Astrocyte (in vitro differentiated cells and primary cell): ENCODE data around the gene IGF2R. TPM values are rescaled to one million over a fixed set of nuclear protein-coding genes. Genes with fewer than 3 reads are reported as not detected.

Experiments
- DNase-seq: peaks from one replicate; pipeline ENCODE4 v3.0.0-alpha.2; 2010; ENCODE audit warnings: low read depth
- FAIRE-seq: peaks from 2 replicates; lab custom pipeline; 2011; peaks lifted over from hg19 to GRCh38; lab: Jason Lieb, UNC
- H2AFZ ChIP-seq: 2 replicates; pipeline ENCODE4 v1.6.0; 2012; ENCODE audit warnings: low read depth, low read length, inconsistent platforms
- H3K27ac ChIP-seq: 2 replicates; pipeline ENCODE4 v1.5.1; 2011; ENCODE audit warnings: low read depth, low read length, inconsistent platforms
- H3K27me3 ChIP-seq: 2 replicates; pipeline ENCODE4 v1.6.0; 2011; ENCODE audit warnings: low read length, inconsistent platforms; ENCODE audit not compliant: insufficient read depth
- H3K36me3 ChIP-seq: 2 replicates; pipeline ENCODE4 v1.5.1; 2011; ENCODE audit warnings: low read length, inconsistent platforms; ENCODE audit not compliant: insufficient read depth
- H3K4me1 ChIP-seq: 2 replicates; pipeline ENCODE4 v1.5.1; 2011; ENCODE audit warnings: low read length, inconsistent platforms; ENCODE audit not compliant: insufficient read depth
- H3K4me2 ChIP-seq: 2 replicates; pipeline ENCODE4 v1.6.0; 2012; ENCODE audit warnings: low read length, inconsistent platforms
- H3K4me3 ChIP-seq: 2 replicates; pipeline ENCODE4 v1.5.1; 2011; ENCODE audit warnings: low read depth, mild to moderate bottlenecking, low read length, inconsistent platforms; ENCODE audit not compliant: insufficient read depth
- H3K79me2 ChIP-seq: 2 replicates; pipeline ENCODE4 v1.6.0; 2012; ENCODE audit warnings: mild to moderate bottlenecking, low read length, inconsistent platforms; ENCODE audit not compliant: insufficient read depth
- H3K9ac ChIP-seq: 2 replicates; pipeline ENCODE4 v1.6.0; 2012; ENCODE audit warnings: mild to moderate bottlenecking, low read length, inconsistent platforms
- H3K9me3 ChIP-seq: 2 replicates; pipeline ENCODE4 v1.5.1; 2012; ENCODE audit warnings: low read depth, mild to moderate bottlenecking, low read length, inconsistent platforms; ENCODE audit not compliant: insufficient read depth
- H4K20me1 ChIP-seq: 2 replicates; pipeline ENCODE4 v1.6.0; 2012; ENCODE audit warnings: low read length, inconsistent platforms; ENCODE audit not compliant: insufficient read depth
- H3K27ac Mint-ChIP-seq: one replicate; pipeline ENCODE4 v1.8.0; 2021; ENCODE audit warnings: mild to moderate bottlenecking, mixed read lengths; ENCODE audit not compliant: unreplicated experiment
- H3K27me3 Mint-ChIP-seq: one replicate; pipeline ENCODE4 v1.8.0; 2021; ENCODE audit warnings: low read depth, mixed read lengths; ENCODE audit not compliant: unreplicated experiment
- H3K36me3 Mint-ChIP-seq: one replicate; pipeline ENCODE4 v1.8.0; 2021; ENCODE audit warnings: low read depth, mixed read lengths; ENCODE audit not compliant: unreplicated experiment
- H3K4me1 Mint-ChIP-seq: one replicate; pipeline ENCODE4 v1.8.0; 2021; ENCODE audit warnings: low read depth, mixed read lengths; ENCODE audit not compliant: unreplicated experiment
- H3K4me3 Mint-ChIP-seq: one replicate; pipeline ENCODE4 v1.8.0; 2021; ENCODE audit warnings: mild to moderate bottlenecking, moderate library complexity, mixed read lengths; ENCODE audit not compliant: unreplicated experiment
- H3K9me3 Mint-ChIP-seq: one replicate; pipeline ENCODE4 v1.8.0; 2021; ENCODE audit warnings: mild to moderate bottlenecking, mixed read lengths; ENCODE audit not compliant: unreplicated experiment
- EZH2 ChIP-seq: IDR thresholded peaks from 2 replicates; pipeline ENCODE4 v1.6.1; 2012; ENCODE audit warnings: mild to moderate bottlenecking, low read length, inconsistent platforms; ENCODE audit not compliant: insufficient read depth
- total RNA-seq: library from RNA; stranded (reverse); gene quantifications from 2 replicates; pipeline ENCODE4 v1.2.1, GENCODE V29; 2021
- TF ChIP-seq, protein P1 (sequence below): IDR thresholded peaks from 2 replicates; pipeline ENCODE4 v1.5.1; 2011; ENCODE audit warnings: low read depth, mild to moderate bottlenecking, inconsistent platforms, low read length, moderate library complexity; ENCODE audit not compliant: insufficient read depth

Gene IGF2R
- total RNA-seq, 1 donor from 2014 or later: 173 TPM

- no peak for FAIRE-seq
- Mint-ChIP-seq H3K4me1 (no peaks in the 10 kb centered on the region), H3K9me3 (no peaks in the 10 kb centered on the region)
Observed at GRCh38 chr6:160067564-160067963, 98.7 kb downstream of the IGF2R start.

DNA sequence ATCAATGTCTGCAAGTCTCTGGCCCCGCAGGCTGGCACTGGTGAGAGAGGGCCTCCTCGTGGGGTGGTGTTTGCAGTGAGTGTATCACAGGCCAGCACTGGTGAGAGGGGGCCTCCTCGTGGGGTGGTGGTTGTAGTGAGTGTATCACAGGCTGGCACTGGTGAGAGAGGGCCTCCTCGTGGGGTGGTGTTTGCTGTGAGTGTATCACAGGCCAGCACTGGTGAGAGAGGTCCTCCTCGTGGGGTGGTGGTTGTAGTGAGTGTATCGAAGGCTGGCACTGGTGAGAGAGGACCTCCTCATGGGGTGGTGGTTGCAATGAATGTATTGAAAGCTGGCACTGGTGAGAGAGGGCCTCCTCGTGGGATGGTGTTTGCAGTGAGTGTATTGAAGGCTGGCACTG, 99.5 kb downstream of the IGF2R start:
- no peak for DNase-seq

More at GRCh38 chr6:160067564-160067963, 98.7 kb downstream of the IGF2R start:
- Histone ChIP-seq H3K36me3 (peaks cover 35% of the 10 kb centered on the region), H3K79me2 (no peaks in the 10 kb centered on the region), H3K9me3 (no peaks in the 10 kb centered on the region), H2AFZ (no peak overlapping the region), H3K27ac (no peak overlapping the region), H3K4me2 (no peak overlapping the region), H3K9ac (no peak overlapping the region), H4K20me1 (no peaks in the 10 kb centered on the region), H3K27me3 (no peaks in the 10 kb centered on the region), H3K4me3 (no peak overlapping the region), H3K4me1 (no peaks in the 10 kb centered on the region)
- H3K36me3 Mint-ChIP-seq: peaks cover 26% of the 10 kb centered on the region
- no peak overlapping the region for H3K4me3 Mint-ChIP-seq
- no peak for DNase-seq
- H3K27me3 Mint-ChIP-seq: no peaks in the 10 kb centered on the region
- no peak overlapping the region for H3K27ac Mint-ChIP-seq
- TF ChIP-seq, protein P1, sequence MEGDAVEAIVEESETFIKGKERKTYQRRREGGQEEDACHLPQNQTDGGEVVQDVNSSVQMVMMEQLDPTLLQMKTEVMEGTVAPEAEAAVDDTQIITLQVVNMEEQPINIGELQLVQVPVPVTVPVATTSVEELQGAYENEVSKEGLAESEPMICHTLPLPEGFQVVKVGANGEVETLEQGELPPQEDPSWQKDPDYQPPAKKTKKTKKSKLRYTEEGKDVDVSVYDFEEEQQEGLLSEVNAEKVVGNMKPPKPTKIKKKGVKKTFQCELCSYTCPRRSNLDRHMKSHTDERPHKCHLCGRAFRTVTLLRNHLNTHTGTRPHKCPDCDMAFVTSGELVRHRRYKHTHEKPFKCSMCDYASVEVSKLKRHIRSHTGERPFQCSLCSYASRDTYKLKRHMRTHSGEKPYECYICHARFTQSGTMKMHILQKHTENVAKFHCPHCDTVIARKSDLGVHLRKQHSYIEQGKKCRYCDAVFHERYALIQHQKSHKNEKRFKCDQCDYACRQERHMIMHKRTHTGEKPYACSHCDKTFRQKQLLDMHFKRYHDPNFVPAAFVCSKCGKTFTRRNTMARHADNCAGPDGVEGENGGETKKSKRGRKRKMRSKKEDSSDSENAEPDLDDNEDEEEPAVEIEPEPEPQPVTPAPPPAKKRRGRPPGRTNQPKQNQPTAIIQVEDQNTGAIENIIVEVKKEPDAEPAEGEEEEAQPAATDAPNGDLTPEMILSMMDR: no peak
- no peak for TF ChIP-seq EZH2

GRCh38 chr6:160069050-160069454, 100.2 kb downstream of the IGF2R start:
- H3K4me3 ChIP-seq: no peak overlapping the region
- peaks cover 28% of the 10 kb centered on the region for H3K36me3 Mint-ChIP-seq
- no peak overlapping the region for H3K9ac ChIP-seq
- no peak for DNase-seq
- TF ChIP-seq, protein P1: no peak
- no peak for TF ChIP-seq EZH2
- no peaks in the 10 kb centered on the region for H4K20me1 ChIP-seq
- H3K4me3 Mint-ChIP-seq: no peak overlapping the region
- no peaks in the 10 kb centered on the region for H3K79me2 ChIP-seq
- peaks cover 34% of the 10 kb centered on the region for H3K36me3 ChIP-seq
- no peak overlapping the region for H3K27ac Mint-ChIP-seq
- H3K9me3 Mint-ChIP-seq: no peaks in the 10 kb centered on the region
- no peak overlapping the region for H2AFZ ChIP-seq
- H3K27ac ChIP-seq: no peak overlapping the region
- H3K4me1 ChIP-seq: no peaks in the 10 kb centered on the region
- H3K27me3 Mint-ChIP-seq: no peaks in the 10 kb centered on the region
- H3K4me2 ChIP-seq: no peak overlapping the region
- no peaks in the 10 kb centered on the region for H3K4me1 Mint-ChIP-seq
- H3K9me3 ChIP-seq: no peaks in the 10 kb centered on the region
- no peaks in the 10 kb centered on the region for H3K27me3 ChIP-seq
- no peak for FAIRE-seq

More for the DNA sequence above, 99.5 kb downstream of the IGF2R start:
- no peaks in the 10 kb centered on the region for H3K4me1 ChIP-seq
- no peak overlapping the region for H3K27ac ChIP-seq
- H3K9me3 Mint-ChIP-seq: no peaks in the 10 kb centered on the region
- H3K9me3 ChIP-seq: no peaks in the 10 kb centered on the region
- H3K36me3 Mint-ChIP-seq: peaks cover 32% of the 10 kb centered on the region
- H3K27me3 ChIP-seq: no peaks in the 10 kb centered on the region
- no peak overlapping the region for H3K4me3 ChIP-seq
- H3K27ac Mint-ChIP-seq: no peak overlapping the region
- H3K4me3 Mint-ChIP-seq: no peak overlapping the region
- FAIRE-seq: no peak
- no peaks in the 10 kb centered on the region for H3K79me2 ChIP-seq
- H3K4me2 ChIP-seq: no peak overlapping the region
- H3K36me3 ChIP-seq: peaks cover 38% of the 10 kb centered on the region
- no peaks in the 10 kb centered on the region for H4K20me1 ChIP-seq
- H3K9ac ChIP-seq: no peak overlapping the region
- TF ChIP-seq, protein P1: no peak
- TF ChIP-seq EZH2: no peak
- H3K4me1 Mint-ChIP-seq: no peaks in the 10 kb centered on the region
- no peak overlapping the region for H2AFZ ChIP-seq
- no peaks in the 10 kb centered on the region for H3K27me3 Mint-ChIP-seq
